Endothelial cell of umbilical vein (primary cell): ENCODE data around the gene TDRD9. TPM values are rescaled to one million over a fixed set of nuclear protein-coding genes. Genes with fewer than 3 reads are reported as not detected.

Source experiments
- BruUV-seq: library from RNA; stranded (reverse); fragments of 400-500 nt; replicated peaks from 2 replicates; lab custom pipeline; 2021; lab: Mats Ljungman, UMichigan
- CTCF ChIA-PET: fragments of 300-600, 350-600 bp; sonication (Branson Sonifier 250); formaldehyde crosslinking; loops from one replicate; lab custom pipeline; 2021; ENCODE audit warnings: antibody characterized with exemption, inconsistent platforms; lab: Charles Lee
- POLR2A ChIA-PET: fragments of 300-600, 350-600 bp; sonication (Branson Sonifier 250); formaldehyde crosslinking; loops from one replicate; lab custom pipeline; 2021; ENCODE audit warnings: antibody characterized with exemption, inconsistent platforms; lab: Charles Lee
- DNase-seq: peaks from one replicate; pipeline ENCODE4 v3.0.0-alpha.2; 2011; ENCODE audit warnings: low read depth, low spot score
- FAIRE-seq: peaks from 2 replicates; lab custom pipeline; 2011; peaks lifted over from hg19 to GRCh38; lab: Jason Lieb, UNC
- H2AFZ ChIP-seq: 2 replicates; pipeline ENCODE4 v1.6.0; 2012; ENCODE audit warnings: low read depth, low read length, control low read depth, inconsistent platforms
- H3K27ac ChIP-seq: 2 replicates; pipeline ENCODE4 v1.5.1; 2011; ENCODE audit warnings: low read depth, mild to moderate bottlenecking, control low read depth, low read length, moderate library complexity; ENCODE audit not compliant: insufficient read depth
- H3K27me3 ChIP-seq, 2 experiments: 2 replicates each; pipeline versions ENCODE4 v1.6.0 to v1.6.1; 2011; ENCODE audit warnings: low read length in 2 of 2, mixed read lengths in 1 of 2; ENCODE audit not compliant: control insufficient read depth in 2 of 2, insufficient read depth in 2 of 2
- H3K36me3 ChIP-seq, 2 experiments: 2 replicates in 1 of 2; 3 replicates in 1 of 2; pipeline ENCODE4 v1.5.1; 2011; ENCODE audit warnings: low read length in 2 of 2, mild to moderate bottlenecking in 1 of 2, moderate library complexity in 1 of 2; ENCODE audit not compliant: control insufficient read depth in 2 of 2, insufficient read depth in 2 of 2; ENCODE audit errors: extremely low read depth in 1 of 2
- H3K4me1 ChIP-seq: 3 replicates; pipeline ENCODE4 v1.5.1; 2011; ENCODE audit warnings: mild to moderate bottlenecking, low read length; ENCODE audit not compliant: control insufficient read depth, insufficient read depth; ENCODE audit errors: extremely low read depth
- H3K4me2 ChIP-seq: 2 replicates; pipeline ENCODE4 v1.6.1; 2011; ENCODE audit warnings: low read length, control low read depth, mixed read lengths; ENCODE audit not compliant: insufficient read depth
- H3K4me3 ChIP-seq, 3 experiments: fragments of 200-600 bp in 1 of 3; sonication (generic), shearing (Covaris generic) in 1 of 3; replicated peaks in 1 of 3; 2 replicates each; pipeline ENCODE4 v1.5.1; 2011 to 2016; ENCODE audit warnings: control low read depth in 3 of 3, low read length in 3 of 3, mild to moderate bottlenecking in 2 of 3, inconsistent platforms in 1 of 3, low read depth in 1 of 3, moderate library complexity in 1 of 3; ENCODE audit not compliant: insufficient read depth in 1 of 3
- H3K79me2 ChIP-seq: 2 replicates; pipeline ENCODE4 v1.6.0; 2012; ENCODE audit warnings: low read length, inconsistent platforms; ENCODE audit not compliant: control insufficient read depth, insufficient read depth
- H3K9ac ChIP-seq: replicated peaks from 2 replicates; pipeline ENCODE3; 2011; ENCODE audit warnings: low read length, control low read depth; ENCODE audit not compliant: insufficient read depth; ENCODE audit errors: extremely low read depth
- H3K9me1 ChIP-seq: replicated peaks from 3 replicates; pipeline ENCODE4 v1.6.0; 2011; ENCODE audit warnings: mild to moderate bottlenecking, low read length; ENCODE audit not compliant: control insufficient read depth, insufficient read depth; ENCODE audit errors: extremely low read depth
- H3K9me3 ChIP-seq: replicated peaks from 2 replicates; pipeline ENCODE4 v1.5.1; 2012; ENCODE audit warnings: low read length, inconsistent platforms; ENCODE audit not compliant: control insufficient read depth, insufficient read depth
- H4K20me1 ChIP-seq: replicated peaks from 2 replicates; pipeline ENCODE3; 2011; ENCODE audit warnings: mild to moderate bottlenecking, low read length; ENCODE audit not compliant: control insufficient read depth, insufficient read depth; ENCODE audit errors: extremely low read depth
- EZH2 ChIP-seq: IDR thresholded peaks from 2 replicates; pipeline ENCODE4 v1.6.1; 2012; ENCODE audit warnings: borderline replicate concordance, low read depth, mild to moderate bottlenecking, moderate library complexity, low read length, inconsistent platforms; ENCODE audit not compliant: severe bottlenecking
- FOS ChIP-seq: IDR thresholded peaks from 2 replicates; pipeline ENCODE4 v1.6.1; 2011; ENCODE audit warnings: mild to moderate bottlenecking, low read length, moderate library complexity, borderline replicate concordance; ENCODE audit not compliant: insufficient read depth
- GATA2 ChIP-seq: IDR thresholded peaks from 2 replicates; pipeline ENCODE4 v1.7.0; 2011; ENCODE audit warnings: low read depth, mild to moderate bottlenecking, moderate library complexity, mixed read lengths, low read length; ENCODE audit not compliant: insufficient read length, insufficient read depth
- JUN ChIP-seq: IDR thresholded peaks from 2 replicates; pipeline ENCODE4 v1.6.1; 2011; ENCODE audit warnings: borderline replicate concordance, low read depth; ENCODE audit not compliant: insufficient read length, insufficient read depth
- MAX ChIP-seq: IDR thresholded peaks from 2 replicates; pipeline ENCODE4 v1.6.1; 2011; ENCODE audit not compliant: insufficient read depth, insufficient read length
- MYC ChIP-seq: IDR thresholded peaks from one replicate; pipeline ENCODE4 v1.6.1; 2011; ENCODE audit warnings: mild to moderate bottlenecking, low read depth, low read length
- POLR2A ChIP-seq: IDR thresholded peaks from 2 replicates; pipeline ENCODE4 v1.6.1; 2012; ENCODE audit warnings: low read depth, mild to moderate bottlenecking, control low read depth, low read length
- POLR2AphosphoS5 ChIP-seq: IDR thresholded peaks from 2 replicates; pipeline ENCODE4 v1.6.1; 2012; ENCODE audit warnings: low read depth, mild to moderate bottlenecking, control low read depth, low read length, moderate library complexity; ENCODE audit not compliant: insufficient read depth
- dilution Hi-C: fragments of 300-500 bp; cut with MboI; formaldehyde crosslinking; loops from one replicate; pipeline ENCODE4 v1.15.0; 2019; ENCODE audit warnings: low sequenced_read_pairs; ENCODE audit not compliant: extremely low pct_ligation_motif_present
- intact Hi-C: fragments of 100-400 bp; cut with micrococcal nuclease; formaldehyde crosslinking; loops from one replicate; pipeline ENCODE4 v1.10.0; 2022
- polyA plus RNA-seq, 4 experiments: library from polyadenylated mRNA; depleted of rRNA in 3 of 4; stranded (reverse) in 3 of 4; unstranded in 1 of 4; fragments of >200 nt; gene quantifications; 2 replicates each; pipeline versions ENCODE4 v1.2.1 to v1.2.3, GENCODE V29; 2011 to 2012; ENCODE audit warnings: missing spikeins in 1 of 4
- total RNA-seq: library from RNA; stranded (reverse); gene quantifications from 2 replicates; pipeline ENCODE4 v1.2.3, GENCODE V29; 2021
- TF ChIP-seq, protein P1 (sequence below), 2 donors: IDR thresholded peaks; 1 replicate in 1 of 2; 2 replicates in 1 of 2; pipeline ENCODE4 v1.5.1; 2011; ENCODE audit warnings: low read length in 2 of 2, mild to moderate bottlenecking in 2 of 2, moderate library complexity in 2 of 2, control low read depth in 1 of 2, inconsistent platforms in 1 of 2, low read depth in 1 of 2; ENCODE audit not compliant: insufficient read depth in 1 of 2; ENCODE audit errors: extremely low read depth in 1 of 2

Gene TDRD9
- total and polyA plus RNA-seq, 2 donors (not counting 3 experiments of a cell fraction or from before 2014, with no cell fraction given), result 0.52 to 1.4 TPM

DNA sequence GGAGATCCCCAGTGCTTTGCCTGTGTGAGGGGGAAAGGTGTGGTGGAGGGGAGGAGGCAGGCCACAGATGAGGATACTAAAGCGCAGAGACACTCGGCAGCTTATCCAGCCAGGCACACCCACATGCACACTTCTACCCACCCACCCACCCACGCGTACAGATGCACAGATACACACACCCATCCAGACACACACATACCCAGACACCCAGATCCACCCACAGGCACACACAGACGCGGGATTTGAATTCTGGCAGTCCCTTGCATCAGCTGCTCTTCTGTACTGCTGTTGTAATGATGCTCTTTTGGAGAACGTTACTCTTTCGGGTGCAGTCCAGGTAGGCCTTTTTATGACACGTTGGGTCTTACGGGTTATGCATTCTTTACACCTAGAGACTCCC lies 69.8 kb downstream of the TDRD9 start:
- H3K4me2 ChIP-seq, result no peak overlapping the region
- no peak overlapping the region for H3K27ac ChIP-seq
- no TSS peak for BruUV-seq
- peaks cover 8 to 10% of the 10 kb centered on the region in 2 experiments for H3K27me3 ChIP-seq
- ChIA-PET POLR2A (no interaction called here), CTCF (no interaction called here)
- no peaks in the 10 kb centered on the region for H4K20me1 ChIP-seq
- DNase-seq (no peak), FAIRE-seq (no peak)
- dilution Hi-C loops, result no loop called here
- no peaks in the 10 kb centered on the region for H3K9me1 ChIP-seq
- H3K4me1 ChIP-seq, result no peaks in the 10 kb centered on the region
- no peak overlapping the region for H2AFZ ChIP-seq
- no peak overlapping the region for H3K9ac ChIP-seq
- H3K79me2 ChIP-seq, result no peaks in the 10 kb centered on the region
- no peaks in the 10 kb centered on the region for H3K9me3 ChIP-seq
- intact Hi-C loops, result no loop called here
- H3K36me3 ChIP-seq, result no peaks in the 10 kb centered on the region
- no peak overlapping the region for H3K4me3 ChIP-seq
- no peak for TF ChIP-seq POLR2AphosphoS5
- TF ChIP-seq JUN, result no peak
- no peak for TF ChIP-seq FOS
- no peak for TF ChIP-seq MYC
- TF ChIP-seq, protein P1, sequence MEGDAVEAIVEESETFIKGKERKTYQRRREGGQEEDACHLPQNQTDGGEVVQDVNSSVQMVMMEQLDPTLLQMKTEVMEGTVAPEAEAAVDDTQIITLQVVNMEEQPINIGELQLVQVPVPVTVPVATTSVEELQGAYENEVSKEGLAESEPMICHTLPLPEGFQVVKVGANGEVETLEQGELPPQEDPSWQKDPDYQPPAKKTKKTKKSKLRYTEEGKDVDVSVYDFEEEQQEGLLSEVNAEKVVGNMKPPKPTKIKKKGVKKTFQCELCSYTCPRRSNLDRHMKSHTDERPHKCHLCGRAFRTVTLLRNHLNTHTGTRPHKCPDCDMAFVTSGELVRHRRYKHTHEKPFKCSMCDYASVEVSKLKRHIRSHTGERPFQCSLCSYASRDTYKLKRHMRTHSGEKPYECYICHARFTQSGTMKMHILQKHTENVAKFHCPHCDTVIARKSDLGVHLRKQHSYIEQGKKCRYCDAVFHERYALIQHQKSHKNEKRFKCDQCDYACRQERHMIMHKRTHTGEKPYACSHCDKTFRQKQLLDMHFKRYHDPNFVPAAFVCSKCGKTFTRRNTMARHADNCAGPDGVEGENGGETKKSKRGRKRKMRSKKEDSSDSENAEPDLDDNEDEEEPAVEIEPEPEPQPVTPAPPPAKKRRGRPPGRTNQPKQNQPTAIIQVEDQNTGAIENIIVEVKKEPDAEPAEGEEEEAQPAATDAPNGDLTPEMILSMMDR (IDR thresholded peaks at IDR 0.05; ENCODE audit: extremely low read depth in 1 of 2, insufficient read depth in 1 of 2, low read depth in 1 of 2, low read length in 2 of 2), result no peak
- TF ChIP-seq MAX, result no peak
- TF ChIP-seq GATA2, result no peak
- no peak for TF ChIP-seq POLR2A
- TF ChIP-seq EZH2, result no peak
